Fibroblast of lung (primary cell): ENCODE data around the gene DCTN2.

Experiments
- CTCF ChIP-seq, 2 donors: IDR thresholded peaks in 1 of 2; conservative IDR thresholded peaks in 1 of 2; 1 replicate in 1 of 2; 2 replicates in 1 of 2; pipeline ENCODE4 v1.5.1; 2011 to 2012; ENCODE audit warnings: low read length in 2 of 2, control low read depth in 1 of 2, inconsistent platforms in 1 of 2, low read depth in 1 of 2, mild to moderate bottlenecking in 1 of 2
- EZH2 ChIP-seq: IDR thresholded peaks from 2 replicates; pipeline ENCODE4 v1.5.1; 2012; ENCODE audit warnings: low read length, control low read depth, mild to moderate bottlenecking; ENCODE audit errors: missing control alignments

DNA sequence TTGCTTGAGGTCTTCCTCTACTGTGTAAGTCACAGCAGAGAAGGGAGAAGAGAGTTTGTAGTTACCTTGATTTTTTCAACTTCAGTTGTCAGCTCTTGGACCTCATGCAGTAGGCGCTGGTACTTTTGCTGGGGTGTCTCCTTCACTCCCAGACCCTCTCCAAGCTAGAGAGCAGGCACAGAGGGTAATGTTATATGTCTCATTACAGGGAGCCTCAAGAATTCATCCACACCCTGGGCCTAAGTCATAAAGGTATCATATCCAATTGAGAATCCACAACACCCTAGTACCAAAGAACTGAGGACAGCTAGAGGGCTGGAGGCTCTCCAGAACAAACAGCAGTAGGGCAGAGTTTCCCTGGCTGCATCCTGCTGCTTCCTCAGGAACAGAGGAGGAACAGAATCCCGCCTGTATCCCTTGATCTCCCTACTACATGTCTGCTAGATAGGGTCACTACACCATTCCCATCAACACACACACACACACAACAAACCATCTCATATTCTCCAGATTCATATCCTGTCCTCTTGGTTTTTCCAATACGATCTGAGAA, 11.9 kb downstream of the DCTN2 start:
- TF ChIP-seq CTCF (conservative IDR thresholded peaks at IDR 0.05 in 1 of 2, IDR thresholded peaks at IDR 0.05 in 1 of 2; ENCODE audit: low read depth in 1 of 2, low read length in 2 of 2) (no peak), EZH2 (no peak)
